Fibroblast of mammary gland (primary cell): ENCODE measurements around the gene RGP1.

ENCODE experiments used
- DNase-seq: peaks from one replicate; pipeline ENCODE4 v3.0.0-alpha.2; 2010; ENCODE audit warnings: low read depth
- H3K4me3 ChIP-seq: 2 replicates; pipeline ENCODE4 v1.5.1; 2011; ENCODE audit warnings: low read depth, mild to moderate bottlenecking, low read length, moderate library complexity; ENCODE audit not compliant: control insufficient read depth
- TF ChIP-seq, protein P1 (sequence below): conservative IDR thresholded peaks from 2 replicates; pipeline ENCODE4 v1.5.1; 2011; ENCODE audit warnings: low read depth, low read length, inconsistent platforms; ENCODE audit not compliant: control insufficient read depth, insufficient read depth

Gene RGP1

DNA sequence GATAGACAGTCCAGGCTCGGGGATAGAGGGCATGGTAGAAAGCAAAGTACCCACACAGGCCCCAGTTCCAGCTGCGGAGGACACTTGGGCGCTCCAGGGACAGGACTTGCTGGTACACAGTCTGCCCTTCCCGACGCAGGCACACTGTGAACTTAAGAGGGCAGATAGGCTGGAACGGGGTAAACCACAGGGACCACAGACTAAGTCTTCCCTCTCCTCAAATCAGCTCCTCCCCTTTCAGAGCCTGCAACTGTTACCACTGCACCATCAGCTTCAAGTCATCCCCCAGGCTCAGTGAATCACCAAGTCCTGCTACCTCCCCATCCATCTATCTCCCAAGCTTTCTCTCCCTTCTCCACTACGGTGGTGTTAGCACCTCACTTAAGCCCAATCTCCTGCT lies 7.3 kb upstream of the RGP1 start:
- H3K4me3 ChIP-seq, result no peak overlapping the region
- DNase-seq, result no peak
- TF ChIP-seq, protein P1, sequence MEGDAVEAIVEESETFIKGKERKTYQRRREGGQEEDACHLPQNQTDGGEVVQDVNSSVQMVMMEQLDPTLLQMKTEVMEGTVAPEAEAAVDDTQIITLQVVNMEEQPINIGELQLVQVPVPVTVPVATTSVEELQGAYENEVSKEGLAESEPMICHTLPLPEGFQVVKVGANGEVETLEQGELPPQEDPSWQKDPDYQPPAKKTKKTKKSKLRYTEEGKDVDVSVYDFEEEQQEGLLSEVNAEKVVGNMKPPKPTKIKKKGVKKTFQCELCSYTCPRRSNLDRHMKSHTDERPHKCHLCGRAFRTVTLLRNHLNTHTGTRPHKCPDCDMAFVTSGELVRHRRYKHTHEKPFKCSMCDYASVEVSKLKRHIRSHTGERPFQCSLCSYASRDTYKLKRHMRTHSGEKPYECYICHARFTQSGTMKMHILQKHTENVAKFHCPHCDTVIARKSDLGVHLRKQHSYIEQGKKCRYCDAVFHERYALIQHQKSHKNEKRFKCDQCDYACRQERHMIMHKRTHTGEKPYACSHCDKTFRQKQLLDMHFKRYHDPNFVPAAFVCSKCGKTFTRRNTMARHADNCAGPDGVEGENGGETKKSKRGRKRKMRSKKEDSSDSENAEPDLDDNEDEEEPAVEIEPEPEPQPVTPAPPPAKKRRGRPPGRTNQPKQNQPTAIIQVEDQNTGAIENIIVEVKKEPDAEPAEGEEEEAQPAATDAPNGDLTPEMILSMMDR, result no peak

DNA sequence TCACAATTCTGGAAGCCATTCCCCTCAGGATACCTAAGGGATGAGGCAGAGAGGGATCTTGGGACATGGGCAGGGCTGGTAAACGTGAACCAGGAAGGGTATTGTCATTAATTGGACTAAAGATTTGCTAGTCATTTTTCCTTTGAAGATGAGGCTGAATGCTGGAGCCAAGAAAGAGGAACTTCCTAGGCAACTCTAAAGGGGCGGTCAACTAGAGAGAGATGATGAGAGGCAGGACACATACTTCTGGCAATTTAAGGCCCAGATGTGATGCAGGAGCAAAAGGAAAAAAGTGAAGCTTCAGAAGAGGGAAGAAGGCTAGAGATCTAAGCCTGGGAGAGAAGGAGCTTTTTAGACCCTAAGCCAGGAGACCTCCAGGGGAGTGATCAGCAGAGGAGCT lies 5.6 kb upstream of the RGP1 start:
- DNase-seq, result no peak
- H3K4me3 ChIP-seq, result no peak overlapping the region
- TF ChIP-seq, protein P1, result no peak

DNA sequence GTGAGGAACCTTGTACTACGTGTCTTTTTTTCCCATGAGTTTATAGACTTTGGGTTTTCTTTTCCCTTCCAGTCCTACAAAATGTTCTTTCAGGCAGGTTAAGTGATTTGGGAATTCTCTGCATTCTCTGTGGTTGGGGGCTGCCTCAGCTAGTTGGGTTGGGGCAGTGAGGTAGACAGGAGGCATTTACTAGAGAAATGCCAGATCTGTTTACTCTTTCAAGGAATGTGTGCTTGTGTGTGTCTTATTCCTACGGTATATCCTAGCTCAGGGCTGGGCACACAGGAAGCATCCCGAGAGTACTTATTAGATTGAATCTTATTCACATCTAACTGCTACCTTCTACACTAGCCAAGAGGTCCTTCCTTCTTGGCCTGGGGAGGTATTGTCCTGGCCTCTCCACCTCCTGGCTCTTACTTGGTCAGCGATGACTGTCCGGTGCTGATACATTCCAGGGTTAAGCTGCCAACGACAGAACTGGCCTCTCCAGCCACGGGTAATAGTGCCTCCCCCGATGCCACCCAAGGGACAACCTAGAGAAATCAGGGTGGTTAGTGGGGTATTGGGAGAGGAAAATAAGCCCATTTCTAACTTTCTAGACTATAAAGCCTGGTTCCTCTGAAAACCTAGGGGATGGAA lies 5.1 kb upstream of the RGP1 start:
- H3K4me3 ChIP-seq, result no peak overlapping the region
- TF ChIP-seq, protein P1, result no peak
- no peak for DNase-seq

DNA sequence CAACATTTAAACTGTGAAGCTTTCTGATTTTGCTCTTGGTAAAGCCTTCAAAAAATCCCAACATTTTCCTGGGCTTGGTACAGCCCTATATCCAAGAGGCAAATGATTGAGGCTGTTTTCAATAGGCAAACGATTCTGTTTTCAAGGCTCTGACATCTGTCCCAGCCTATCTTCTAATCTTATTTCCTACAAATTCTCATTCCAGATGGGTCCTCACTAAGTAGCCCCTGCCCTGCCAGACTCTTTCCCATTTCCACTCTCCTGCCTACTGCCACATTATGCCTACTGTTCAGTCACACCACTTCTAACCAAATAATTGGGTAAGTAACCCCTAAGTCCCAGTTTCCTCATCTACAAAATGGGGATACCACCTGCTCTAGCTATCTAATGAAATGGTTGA lies 3.5 kb upstream of the RGP1 start:
- no peak overlapping the region for H3K4me3 ChIP-seq
- TF ChIP-seq, protein P1, result no peak
- DNase-seq, result no peak

DNA sequence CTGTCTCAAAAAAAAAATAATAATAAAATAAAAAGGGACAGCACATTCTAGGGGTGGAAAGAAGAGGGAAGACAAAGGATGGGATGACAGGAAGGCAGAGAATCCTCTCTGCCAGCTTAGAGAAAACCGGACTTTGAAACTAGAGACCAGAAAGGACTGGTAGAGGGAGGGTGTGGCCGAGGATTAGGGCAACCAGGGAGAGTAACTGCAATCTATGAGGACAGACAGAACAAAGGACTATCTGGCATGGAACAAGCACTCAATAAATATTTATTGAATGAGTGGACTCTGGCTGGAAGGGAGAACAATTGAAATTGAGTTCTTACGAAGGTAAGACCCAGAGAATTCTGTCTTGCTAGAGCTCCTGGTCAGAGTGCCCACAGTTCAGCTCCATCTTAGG lies 2.5 kb upstream of the RGP1 start:
- TF ChIP-seq, protein P1, result no peak
- H3K4me3 ChIP-seq, result peak overlapping the region; percentile 83
- no peak for DNase-seq

DNA sequence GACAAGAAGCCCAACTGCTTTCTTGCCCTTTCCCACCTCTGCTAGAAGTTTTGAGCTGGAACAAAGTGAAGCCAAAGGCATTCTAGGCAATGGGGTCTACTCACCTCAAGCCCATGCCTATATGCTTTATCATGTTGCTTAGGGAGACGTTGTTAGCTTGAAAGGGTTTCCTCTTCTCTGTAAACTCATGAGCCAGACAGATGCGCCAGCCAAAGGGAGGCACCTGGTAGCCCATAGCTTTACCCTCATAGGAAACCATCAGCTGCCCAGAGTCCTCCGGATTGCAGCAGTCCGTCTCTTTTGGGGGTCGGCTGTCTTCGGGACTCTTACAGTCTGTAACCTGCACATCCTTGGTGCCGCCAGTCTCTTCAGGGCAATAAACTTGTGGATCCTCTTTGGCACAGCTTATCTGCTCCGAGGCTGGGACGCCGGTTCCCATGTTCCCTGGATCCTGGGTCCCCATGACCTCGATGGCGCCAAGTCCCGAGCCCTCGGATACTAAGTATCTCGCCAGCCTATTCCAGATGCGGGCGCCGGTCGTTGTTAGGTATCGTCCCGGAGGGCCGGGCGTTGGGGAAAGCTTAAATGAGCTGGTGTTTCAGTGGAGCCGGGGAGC lies 737 bp upstream of the RGP1 start:
- TF ChIP-seq, protein P1, result no peak
- DNase-seq, result no peak
- H3K4me3 ChIP-seq, result peak overlapping the region; percentile 83
